K562 (cell line): ENCODE data around the gene TLE3. TPM values are rescaled to one million over a fixed set of nuclear protein-coding genes. Genes with fewer than 3 reads are reported as not detected.

Source experiments
- ATAC-seq: fragments of 200-7000 bp; cut with Tn5 transposase; 3 replicates; pipeline ENCODE4 v1.9.1; 2020; ENCODE audit warnings: moderate library complexity
- BruUV-seq: library from RNA; stranded (reverse); fragments of 400-500 nt; replicated peaks from 2 replicates; lab custom pipeline; 2021; lab: Mats Ljungman, UMichigan
- CTCF ChIA-PET: fragments of 300-600 bp; formaldehyde crosslinking; extraction: SDS; loops from one replicate; lab custom pipeline; 2021; ENCODE audit warnings: low intra/inter-chr PET ratio; lab: Yijun Ruan, JAX
- POLR2A ChIA-PET: fragments of 300-600, 350-650 bp; sonication (Branson Sonifier 250); formaldehyde crosslinking; extraction: SDS; loops from one replicate; lab custom pipeline; 2021; ENCODE audit warnings: antibody characterized with exemption, inconsistent platforms; lab: Yijun Ruan, JAX
- DNase-seq, 4 experiments: peaks; one replicate each; pipeline versions ENCODE4 v3.0.0 to v3.0.0-alpha.2; 2011 to 2018; ENCODE audit warnings: low spot score in 3 of 4, mixed read lengths in 3 of 4; ENCODE audit errors: extremely low read depth in 1 of 4
- FAIRE-seq: peaks from 2 replicates; lab custom pipeline; 2011; peaks lifted over from hg19 to GRCh38; lab: Jason Lieb, UNC
- H2AFZ ChIP-seq: 2 replicates; pipeline ENCODE4 v1.6.0; 2011; ENCODE audit warnings: low read depth, low read length, control low read depth, inconsistent platforms
- H3K27ac ChIP-seq: fragments of 200-600 bp; 3 replicates; pipeline ENCODE4 v1.8.0; 2011; ENCODE audit warnings: low read depth, mild to moderate bottlenecking, control low read depth, inconsistent platforms, low read length, moderate library complexity, mixed read lengths; ENCODE audit errors: extremely low read depth
- H3K27me3 ChIP-seq, 2 experiments: fragments of 300-600 bp in 1 of 2; 2 replicates in 1 of 2; 3 replicates in 1 of 2; pipeline versions ENCODE4 v1.6.0 to v1.8.0; 2011; ENCODE audit warnings: inconsistent platforms in 2 of 2, low read length in 2 of 2, mild to moderate bottlenecking in 1 of 2, mixed read lengths in 1 of 2, moderate library complexity in 1 of 2; ENCODE audit not compliant: control insufficient read depth in 2 of 2, insufficient read depth in 2 of 2
- H3K36me3 ChIP-seq: fragments of 300-600 bp; 3 replicates; pipeline ENCODE4 v1.8.0; 2011; ENCODE audit warnings: mild to moderate bottlenecking, low read length, inconsistent platforms; ENCODE audit not compliant: control insufficient read depth, insufficient read depth
- H3K4me1 ChIP-seq, 2 experiments: fragments of 200-600 bp in 1 of 2; replicated peaks in 1 of 2; 2 replicates in 1 of 2; 3 replicates in 1 of 2; pipeline versions ENCODE4 v1.5.1 to v1.8.0; 2011; ENCODE audit warnings: inconsistent platforms in 2 of 2, low read length in 2 of 2, mild to moderate bottlenecking in 1 of 2, mixed read lengths in 1 of 2, moderate library complexity in 1 of 2; ENCODE audit not compliant: control insufficient read depth in 2 of 2, insufficient read depth in 2 of 2
- H3K4me2 ChIP-seq: 2 replicates; pipeline ENCODE4 v1.6.1; 2011; ENCODE audit warnings: low read length, control low read depth, inconsistent platforms, mixed read lengths; ENCODE audit not compliant: insufficient read depth
- H3K4me3 ChIP-seq: fragments of 200-600 bp; sonication (generic), shearing (Covaris generic); 2 replicates; pipeline ENCODE4 v1.5.1; 2016; ENCODE audit warnings: control low read depth, inconsistent platforms
- H3K79me2 ChIP-seq: fragments of 200-600 bp; 3 replicates; pipeline ENCODE4 v1.8.0; 2011; ENCODE audit warnings: low read length, inconsistent platforms; ENCODE audit not compliant: control insufficient read depth, insufficient read depth
- H3K9ac ChIP-seq, 2 experiments: 2 replicates each; pipeline versions ENCODE4 v1.6.0 to v1.6.1; 2011; ENCODE audit warnings: low read depth in 2 of 2, low read length in 2 of 2, control low read depth in 1 of 2, inconsistent platforms in 1 of 2, mild to moderate bottlenecking in 1 of 2, mixed read lengths in 1 of 2; ENCODE audit not compliant: insufficient read depth in 1 of 2
- H3K9me1 ChIP-seq: one replicate; pipeline ENCODE4 v1.6.0; 2011; ENCODE audit warnings: inconsistent platforms, mild to moderate bottlenecking, low read length, moderate library complexity; ENCODE audit not compliant: control insufficient read depth, insufficient read depth
- H3K9me3 ChIP-seq: replicated peaks from 2 replicates; pipeline ENCODE4 v1.5.1; 2011; ENCODE audit warnings: low read depth, low read length, inconsistent platforms; ENCODE audit not compliant: control insufficient read depth, insufficient read depth
- H4K20me1 ChIP-seq: replicated peaks from 2 replicates; pipeline ENCODE4 v1.6.1; 2011; ENCODE audit warnings: low read length, inconsistent platforms, mixed read lengths; ENCODE audit not compliant: control insufficient read depth, insufficient read depth
- CREM ChIP-seq: IDR thresholded peaks from 2 replicates; pipeline ENCODE4 v1.6.1; 2014; ENCODE audit warnings: antibody characterized with exemption, low read depth
- FUS ChIP-seq: fragments of 200-400 bp; formaldehyde crosslinking; optimal IDR thresholded peaks from 2 replicates; pipeline ENCODE3; 2017; ENCODE audit warnings: low read depth, low read length
- POLR2A ChIP-seq: fragments of 450-650 bp; conservative IDR thresholded peaks from 2 replicates; pipeline ENCODE4 v1.6.1; 2016
- PTTG1 ChIP-seq: fragments of 450-650 bp; IDR thresholded peaks from 2 replicates; pipeline ENCODE4 v1.6.1; 2016; ENCODE audit warnings: low read depth, mild to moderate bottlenecking, missing genetic modification characterization, missing compliant biosample characterization
- TAF15 ChIP-seq: fragments of 200-400 bp; formaldehyde crosslinking; IDR thresholded peaks from 2 replicates; pipeline ENCODE4 v1.6.1; 2017; ENCODE audit warnings: mild to moderate bottlenecking, low read depth, low read length, moderate library complexity
- ZNF431 ChIP-seq: sonication (generic); formaldehyde crosslinking; IDR thresholded peaks from 2 replicates; pipeline ENCODE4 v1.8.0; 2022; ENCODE audit warnings: mild to moderate bottlenecking, missing genetic modification reagents
- WGBS: fragments of 100-300 bp; shearing (Covaris generic); methylation state at CpG from one replicate; pipeline ENCODE4 v1.1.6; 2016; ENCODE audit warnings: low coverage, mixed read lengths; ENCODE audit not compliant: insufficient coverage; ENCODE audit errors: missing lambda C conversion rate; 5-methylcytosine and 5-hydroxymethylcytosine counted together
- in situ Hi-C: fragments of 300-500 bp; cut with MboI; formaldehyde crosslinking; loops from 4 replicates; pipeline ENCODE4 v1.15.0; 2018; ENCODE audit warnings: inconsistent platforms, mixed read lengths
- intact Hi-C: fragments of 100-400 bp; cut with micrococcal nuclease; formaldehyde crosslinking; loops from 2 replicates; pipeline ENCODE4 v1.14.2; 2022
- polyA plus RNA-seq, 8 experiments: library from polyadenylated mRNA; depleted of rRNA in 4 of 8; stranded (reverse) in 5 of 8; unstranded in 3 of 8; fragments of >200 nt; fragmentation: Nextera tagmentation in 2 of 8; fragmentation: Illumina TruSeq in 1 of 8; extraction: Ambion mirVana in 2 of 8; extraction: Trizol in 1 of 8; gene quantifications; 2 replicates each; pipeline versions ENCODE4 v1.2.1 to v1.2.3, GENCODE V29; 2011 to 2014; ENCODE audit warnings: inconsistent platforms in 1 of 8, missing spikeins in 1 of 8
- total RNA-seq, 7 experiments: library from RNA; depleted of rRNA in 6 of 7; stranded (reverse); fragments of >200 nt in 6 of 7; fragmentation: Illumina TruSeq in 2 of 7; extraction: Trizol in 2 of 7; gene quantifications; 2 replicates each; pipeline versions ENCODE4 v1.2.1 to v1.2.3, GENCODE V29; 2011 to 2021; ENCODE audit warnings: low replicate concordance in 1 of 7

Gene TLE3
- total and polyA plus RNA-seq, 9 of the 15 experiments (the other 6 are each of a cell fraction or from before 2014, with no cell fraction given) = 1.5 to 84.2 (median 14.1) TPM

- peaks cover 9 to 11% of the 10 kb centered on the region in 2 experiments for H3K4me1 ChIP-seq
- TF ChIP-seq POLR2A = no peak
- no peak for TF ChIP-seq CREM
- no peak for TF ChIP-seq FUS
- no peak for TF ChIP-seq ZNF431 (CRISPR knock-in tag)
- TF ChIP-seq PTTG1 = no peak
- no peak for TF ChIP-seq TAF15
- TF ChIP-seq, all 486 proteins: peak for 0
- H3K9ac ChIP-seq = no peak overlapping the region
- H3K36me3 ChIP-seq = no peaks in the 10 kb centered on the region
- BruUV-seq = no TSS peak
- no peaks in the 10 kb centered on the region for H4K20me1 ChIP-seq
- WGBS = 41% methylated on average over 3 of the region's 3 CpGs
- FAIRE-seq (no peak), ATAC-seq (no peak), DNase-seq (no peak)
- in situ Hi-C loops = no loop called here
- CTCF ChIA-PET = no interaction called here
- POLR2A ChIA-PET = interaction anchor here (1.1 to 5.4 kb wide), 3 partner anchors 9 to 17 kb away, joined by 3 to 30 read pairs (median 4); partner anchors contain the start of gene TLE3
- H3K79me2 ChIP-seq = no peaks in the 10 kb centered on the region
- H3K27ac ChIP-seq = no peak overlapping the region
- no peaks in the 10 kb centered on the region for H3K9me1 ChIP-seq
- no peak overlapping the region for H2AFZ ChIP-seq
- intact Hi-C loops = no loop called here
- H3K4me2 ChIP-seq = no peak overlapping the region
- H3K9me3 ChIP-seq = no peaks in the 10 kb centered on the region
- H3K4me3 ChIP-seq = no peak overlapping the region
- no peaks in the 10 kb centered on the region for H3K27me3 ChIP-seq
Observed at GRCh38 chr15:70109531-70109930, 11.8 kb upstream of the TLE3 start.
